A549 (cell line): ENCODE results near the gene RPL37A. TPM values are rescaled to one million over a fixed set of nuclear protein-coding genes. Genes with fewer than 3 reads are reported as not detected.

Experiments
- ATAC-seq, 2 experiments: fragments of 200-7000 bp in 1 of 2; fragments of >200 bp in 1 of 2; cut with Nextera tagmentation in 1 of 2; cut with Tn5 transposase in 1 of 2; 3 replicates each; pipeline versions ENCODE4 v1.8.0 to v1.9.1; 2018 to 2020; ENCODE audit warnings: mild to moderate bottlenecking in 1 of 2, moderate library complexity in 1 of 2
- CTCF ChIA-PET: fragments of 300-600 bp; sonication (Branson Sonifier 250); formaldehyde crosslinking; extraction: SDS; loops from one replicate; lab custom pipeline; 2021; ENCODE audit warnings: antibody characterized with exemption, inconsistent platforms; lab: Yijun Ruan, JAX
- POLR2A ChIA-PET: fragments of 350-600 bp; formaldehyde crosslinking; extraction: SDS; loops from one replicate; lab custom pipeline; 2021; ENCODE audit warnings: antibody characterized with exemption, inconsistent platforms; lab: Yijun Ruan, JAX
- DNase-seq, 2 experiments: peaks; one replicate each; pipeline versions ENCODE4 v3.0.0 to v3.0.0-alpha.2; 2011 to 2016; ENCODE audit warnings: low read depth in 1 of 2, low spot score in 1 of 2
- FAIRE-seq: peaks from 2 replicates; lab custom pipeline; 2011; peaks lifted over from hg19 to GRCh38; lab: Jason Lieb, UNC
- H3K27ac ChIP-seq, 2 experiments: fragments of >200 bp; sonication (Bioruptor Twin); formaldehyde crosslinking; 3 replicates each; pipeline ENCODE4 v1.5.1; 2016 to 2017
- H3K4me1 ChIP-seq: fragments of >200 bp; sonication (Bioruptor Twin); formaldehyde crosslinking; 3 replicates; pipeline ENCODE4 v1.6.1; 2016
- H3K4me2 ChIP-seq: fragments of >200 bp; sonication (Bioruptor Twin); formaldehyde crosslinking; 3 replicates; pipeline ENCODE4 v1.6.1; 2016
- H3K4me3 ChIP-seq: fragments of >200 bp; sonication (Bioruptor Twin); formaldehyde crosslinking; 3 replicates; pipeline ENCODE4 v1.5.1; 2016
- H3K9me3 ChIP-seq: fragments of >200 bp; sonication (Bioruptor Twin); formaldehyde crosslinking; 3 replicates; pipeline ENCODE4 v1.6.1; 2016
- BCL3 ChIP-seq: fragments of >200 bp; sonication (Bioruptor Twin); formaldehyde crosslinking; IDR thresholded peaks from 3 replicates; pipeline ENCODE4 v1.6.1; 2016
- BHLHE40 ChIP-seq: IDR thresholded peaks from 2 replicates; pipeline ENCODE4 v1.6.1; 2012; ENCODE audit warnings: low read depth, low read length, inconsistent platforms
- CBX2 ChIP-seq: fragments of 200-600 bp; sonication (generic); IDR thresholded peaks from 2 replicates; pipeline ENCODE4 v1.6.1; 2016; ENCODE audit warnings: low read depth, mild to moderate bottlenecking, borderline replicate concordance
- CBX8 ChIP-seq: fragments of 200-600 bp; sonication (generic); IDR thresholded peaks from 2 replicates; pipeline ENCODE4 v1.6.1; 2016
- CHD2 ChIP-seq: fragments of 150-350 bp; IDR thresholded peaks from 2 replicates; pipeline ENCODE4 v1.6.1; 2014; ENCODE audit warnings: low read length; ENCODE audit not compliant: partially characterized antibody
- CTCF ChIP-seq: fragments of >200 bp; sonication (Bioruptor Twin); formaldehyde crosslinking; IDR thresholded peaks from 3 replicates; pipeline ENCODE4 v1.5.1; 2016
- FOSB ChIP-seq: fragments of 250-450 bp; sonication (Bioruptor Pico); IDR thresholded peaks from 2 replicates; pipeline ENCODE4 v1.5.0; 2020; ENCODE audit warnings: mild to moderate bottlenecking, moderate library complexity
- GATA3 ChIP-seq: IDR thresholded peaks from 2 replicates; pipeline ENCODE4 v1.6.1; 2012; ENCODE audit warnings: borderline replicate concordance
- HDAC2 ChIP-seq: fragments of 200-600 bp; sonication (generic); IDR thresholded peaks from 2 replicates; pipeline ENCODE4 v1.6.1; 2016
- HEYL ChIP-seq: fragments of 250-450 bp; sonication (Bioruptor Pico); IDR thresholded peaks from 2 replicates; pipeline ENCODE4 v1.8.0; 2021; ENCODE audit warnings: mild to moderate bottlenecking, moderate library complexity
- HOXB13 ChIP-seq: fragments of 250-450 bp; sonication (Bioruptor Pico); IDR thresholded peaks from 2 replicates; pipeline ENCODE4 v1.5.0; 2020; ENCODE audit warnings: low read depth, mild to moderate bottlenecking, moderate library complexity
- HOXB5 ChIP-seq: fragments of 250-450 bp; sonication (Bioruptor Pico); IDR thresholded peaks from 2 replicates; pipeline ENCODE4 v1.5.0; 2020; ENCODE audit warnings: mild to moderate bottlenecking, moderate library complexity
- KDM1A ChIP-seq: fragments of 200-600 bp; sonication (generic); IDR thresholded peaks from 2 replicates; pipeline ENCODE4 v1.6.1; 2016; ENCODE audit warnings: low read depth, mild to moderate bottlenecking
- KDM5A ChIP-seq: fragments of 200-600 bp; sonication (generic); IDR thresholded peaks from 2 replicates; pipeline ENCODE4 v1.6.1; 2016; ENCODE audit warnings: antibody characterized with exemption, mild to moderate bottlenecking
- NFE2L2 ChIP-seq: fragments of 150-350 bp; conservative IDR thresholded peaks from 2 replicates; pipeline ENCODE4 v1.6.1; 2014; ENCODE audit warnings: low read length
- NPAS2 ChIP-seq: fragments of 250-450 bp; sonication (Bioruptor Pico); IDR thresholded peaks from 2 replicates; pipeline ENCODE4 v1.8.0; 2022; ENCODE audit warnings: mild to moderate bottlenecking, moderate library complexity, borderline replicate concordance
- PBX3 ChIP-seq: IDR thresholded peaks from 2 replicates; pipeline ENCODE4 v1.6.1; 2012
- PHF8 ChIP-seq: fragments of 200-600 bp; sonication (generic); IDR thresholded peaks from 2 replicates; pipeline ENCODE4 v1.6.1; 2016; ENCODE audit warnings: low read depth, mild to moderate bottlenecking, antibody characterized with exemption, moderate library complexity, borderline replicate concordance
- RARB ChIP-seq: fragments of 250-450 bp; sonication (Bioruptor Pico); IDR thresholded peaks from 2 replicates; pipeline ENCODE4 v1.8.0; 2021; ENCODE audit warnings: mild to moderate bottlenecking, moderate library complexity
- RCOR1 ChIP-seq: fragments of 150-350 bp; IDR thresholded peaks from 2 replicates; pipeline ENCODE4 v1.6.1; 2014; ENCODE audit warnings: antibody characterized with exemption, low read length, low read depth
- SMC3 ChIP-seq: fragments of >200 bp; sonication (Bioruptor Twin); formaldehyde crosslinking; IDR thresholded peaks from 3 replicates; pipeline ENCODE4 v1.6.1; 2018; ENCODE audit warnings: inconsistent platforms
- SREBF2 ChIP-seq: fragments of 450-650 bp; IDR thresholded peaks from 2 replicates; pipeline ENCODE4 v1.6.1; 2014; ENCODE audit warnings: mild to moderate bottlenecking, moderate library complexity
- ZFP36 ChIP-seq: fragments of 450-650 bp; IDR thresholded peaks from 2 replicates; pipeline ENCODE4 v1.6.1; 2014; ENCODE audit warnings: borderline replicate concordance; ENCODE audit not compliant: partially characterized antibody
- ZNF302 ChIP-seq: fragments of 250-450 bp; sonication (Bioruptor Pico); IDR thresholded peaks from 2 replicates; pipeline ENCODE4 v1.9.0; 2021; ENCODE audit warnings: inconsistent platforms, mild to moderate bottlenecking, moderate library complexity
- WGBS: methylation state at CpG from one replicate; pipeline ENCODE4 v1.1.6; 2017; ENCODE audit errors: missing lambda C conversion rate; 5-methylcytosine and 5-hydroxymethylcytosine counted together
- polyA plus RNA-seq, 4 experiments: library from polyadenylated mRNA; depleted of rRNA in 3 of 4; stranded (reverse); fragments of >200 nt; fragmentation: RNase III in 1 of 4; extraction: RNeasy Plus Mini Kit Qiagen cat#74134 plus additional on column Dnase treatment in 1 of 4; gene quantifications; 2 replicates in 3 of 4; 3 replicates in 1 of 4; pipeline ENCODE4 v1.2.3, GENCODE V29; 2011 to 2017
- TF ChIP-seq, protein P1 (sequence below): fragments of 250-450 bp; sonication (Bioruptor Pico); IDR thresholded peaks from 2 replicates; pipeline ENCODE4 v1.5.0; 2021; ENCODE audit warnings: mild to moderate bottlenecking, moderate library complexity, borderline replicate concordance
- TF ChIP-seq, protein P2 (sequence below): fragments of >200 bp; sonication (Bioruptor Twin); formaldehyde crosslinking; IDR thresholded peaks from 2 replicates; pipeline ENCODE4 v1.6.1; 2016
- TF ChIP-seq, protein P3 (sequence below): fragments of 150-350 bp; IDR thresholded peaks from 2 replicates; pipeline ENCODE4 v1.6.1; 2014; ENCODE audit warnings: low read depth, mild to moderate bottlenecking, low read length

The RPL37A gene
- polyA plus RNA-seq, 2 of the 4 experiments (the other 2 are of a cell fraction), result 4,046 to 4,381 TPM

DNA sequence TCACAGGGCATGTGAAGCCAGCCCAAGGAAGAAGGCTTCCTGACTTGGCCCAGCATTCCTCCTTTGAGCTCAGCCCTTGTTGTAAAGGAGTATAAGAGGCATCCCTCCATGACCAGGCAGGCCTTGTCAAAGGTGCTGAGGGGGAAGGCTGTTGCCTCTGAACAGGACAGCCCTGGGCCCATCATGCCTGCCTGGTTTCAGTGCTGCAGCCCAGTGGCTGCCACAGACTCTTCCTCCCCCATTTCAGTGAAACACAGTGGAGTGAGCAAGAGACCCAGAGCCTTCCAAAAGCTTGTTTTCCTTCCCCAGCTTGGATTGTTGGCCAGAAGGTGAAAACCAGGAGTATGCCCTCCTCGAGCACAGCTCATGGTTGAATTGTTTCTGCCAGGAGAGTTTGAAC, 19.9 kb upstream of the RPL37A start:
- Histone ChIP-seq H3K9me3 (no peaks in the 10 kb centered on the region), H3K4me3 (no peak overlapping the region), H3K4me1 (no peaks in the 10 kb centered on the region), H3K4me2 (no peak overlapping the region), H3K27ac (no peak overlapping the region)
- ATAC-seq (no peak; a peak in 1 of 6 replicates), DNase-seq (no peak), FAIRE-seq (no peak)
- ChIA-PET POLR2A (no interaction called here), CTCF (interaction anchor here (1.1 kb wide), 1 partner anchor 11 kb away, joined by 3 read pairs; no protein-coding TSS in a partner anchor)
- WGBS, result 45% methylated on average over 1 of the region's 1 CpG
- TF ChIP-seq HOXB5 (CRISPR knock-in tag), result no peak
- no peak for TF ChIP-seq NPAS2 (CRISPR knock-in tag)
- TF ChIP-seq RARB (CRISPR knock-in tag), result no peak
- no peak for TF ChIP-seq CBX8
- TF ChIP-seq, protein P1, sequence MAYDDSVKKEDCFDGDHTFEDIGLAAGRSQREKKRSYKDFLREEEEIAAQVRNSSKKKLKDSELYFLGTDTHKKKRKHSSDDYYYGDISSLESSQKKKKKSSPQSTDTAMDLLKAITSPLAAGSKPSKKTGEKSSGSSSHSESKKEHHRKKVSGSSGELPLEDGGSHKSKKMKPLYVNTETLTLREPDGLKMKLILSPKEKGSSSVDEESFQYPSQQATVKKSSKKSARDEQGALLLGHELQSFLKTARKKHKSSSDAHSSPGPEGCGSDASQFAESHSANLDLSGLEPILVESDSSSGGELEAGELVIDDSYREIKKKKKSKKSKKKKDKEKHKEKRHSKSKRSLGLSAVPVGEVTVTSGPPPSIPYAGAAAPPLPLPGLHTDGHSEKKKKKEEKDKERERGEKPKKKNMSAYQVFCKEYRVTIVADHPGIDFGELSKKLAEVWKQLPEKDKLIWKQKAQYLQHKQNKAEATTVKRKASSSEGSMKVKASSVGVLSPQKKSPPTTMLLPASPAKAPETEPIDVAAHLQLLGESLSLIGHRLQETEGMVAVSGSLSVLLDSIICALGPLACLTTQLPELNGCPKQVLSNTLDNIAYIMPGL (CRISPR knock-in tag), result no peak

GRCh38 chr2:216480221-216480620, 18.4 kb upstream of the RPL37A start:
- CTCF ChIA-PET, result no interaction called here
- Histone ChIP-seq H3K4me3 (no peak overlapping the region), H3K4me2 (no peak overlapping the region), H3K9me3 (no peaks in the 10 kb centered on the region), H3K4me1 (no peaks in the 10 kb centered on the region), H3K27ac (no peak overlapping the region)
- DNase-seq (no peak), ATAC-seq (no peak), FAIRE-seq (no peak)
- no peak for TF ChIP-seq GATA3
- TF ChIP-seq KDM1A, result no peak
- TF ChIP-seq CBX2, result no peak
- TF ChIP-seq, protein P2, sequence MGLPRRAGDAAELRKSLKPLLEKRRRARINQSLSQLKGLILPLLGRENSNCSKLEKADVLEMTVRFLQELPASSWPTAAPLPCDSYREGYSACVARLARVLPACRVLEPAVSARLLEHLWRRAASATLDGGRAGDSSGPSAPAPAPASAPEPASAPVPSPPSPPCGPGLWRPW, result no peak
- TF ChIP-seq, protein P3, sequence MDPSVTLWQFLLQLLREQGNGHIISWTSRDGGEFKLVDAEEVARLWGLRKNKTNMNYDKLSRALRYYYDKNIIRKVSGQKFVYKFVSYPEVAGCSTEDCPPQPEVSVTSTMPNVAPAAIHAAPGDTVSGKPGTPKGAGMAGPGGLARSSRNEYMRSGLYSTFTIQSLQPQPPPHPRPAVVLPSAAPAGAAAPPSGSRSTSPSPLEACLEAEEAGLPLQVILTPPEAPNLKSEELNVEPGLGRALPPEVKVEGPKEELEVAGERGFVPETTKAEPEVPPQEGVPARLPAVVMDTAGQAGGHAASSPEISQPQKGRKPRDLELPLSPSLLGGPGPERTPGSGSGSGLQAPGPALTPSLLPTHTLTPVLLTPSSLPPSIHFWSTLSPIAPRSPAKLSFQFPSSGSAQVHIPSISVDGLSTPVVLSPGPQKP, result no peak
- no peak for TF ChIP-seq HOXB5 (CRISPR knock-in tag)
- WGBS, result 89% methylated on average over 3 of the region's 3 CpGs
- POLR2A ChIA-PET, result no interaction called here

GRCh38 chr2:216482640-216483039, 16.0 kb upstream of the RPL37A start:
- no peak for FAIRE-seq
- WGBS, result 86% methylated on average over 2 of the region's 2 CpGs
- no peak overlapping the region for H3K4me3 ChIP-seq
- ATAC-seq, result no peak
- H3K4me1 ChIP-seq, result no peaks in the 10 kb centered on the region
- POLR2A ChIA-PET, result interaction anchor here (1.4 kb wide), 1 partner anchor 16 kb away, joined by 3 read pairs; the partner anchor contains the start of gene RPL37A
- TF ChIP-seq FOSB (no peak), BHLHE40 (no peak), CTCF (no peak), SREBF2 (no peak), BCL3 (no peak), SMC3 (no peak), NFE2L2 (no peak), RCOR1 (no peak), KDM5A (no peak), HOXB5 (CRISPR knock-in tag) (no peak), ZNF302 (CRISPR knock-in tag) (no peak), HDAC2 (no peak), PHF8 (no peak), HOXB13 (CRISPR knock-in tag) (no peak), PBX3 (no peak), GATA3 (no peak), CBX2 (no peak), HEYL (no peak), CHD2 (no peak), ZFP36 (no peak)
- TF ChIP-seq, all 56 proteins: peak for 0
- DNase-seq, result no peak
- Histone ChIP-seq H3K9me3 (no peaks in the 10 kb centered on the region), H3K27ac (no peak overlapping the region), H3K4me2 (no peak overlapping the region)
- CTCF ChIA-PET, result interaction anchor here (0.8 kb wide), 1 partner anchor 184 kb away, joined by 3 read pairs; no protein-coding TSS in a partner anchor
